HEK293 (cell line): Measurements from ENCODE around the gene KLK5.

Source experiments
- ZNF155 ChIP-seq: fragments of 450-650 bp; formaldehyde crosslinking; IDR thresholded peaks from 2 replicates; pipeline ENCODE4 v1.5.1; 2016; ENCODE audit warnings: missing biosample characterization, missing genetic modification characterization
- ZNF76 ChIP-seq: fragments of 450-650 bp; formaldehyde crosslinking; IDR thresholded peaks from 2 replicates; pipeline ENCODE4; 2016; ENCODE audit warnings: low read depth, missing biosample characterization, missing genetic modification characterization, borderline replicate concordance
- ZNF830 ChIP-seq: fragments of 450-650 bp; IDR thresholded peaks from 2 replicates; pipeline ENCODE4 v1.5.0; 2018; ENCODE audit warnings: missing biosample characterization, missing genetic modification characterization, low read depth, mild to moderate bottlenecking, moderate library complexity
- TF ChIP-seq, protein P1 (sequence below): fragments of 450-650 bp; formaldehyde crosslinking; IDR thresholded peaks from 2 replicates; pipeline ENCODE4 v1.5.1; 2016; ENCODE audit warnings: missing biosample characterization, missing genetic modification characterization
- TF ChIP-seq, protein P2 (sequence below): fragments of 450-650 bp; formaldehyde crosslinking; IDR thresholded peaks from 2 replicates; pipeline ENCODE4 v1.5.1; 2016; ENCODE audit warnings: missing biosample characterization, missing genetic modification characterization
- TF ChIP-seq, protein P3 (sequence below): fragments of 450-650 bp; formaldehyde crosslinking; conservative IDR thresholded peaks from 2 replicates; pipeline ENCODE4 v1.5.1; 2016; ENCODE audit warnings: low read depth, missing biosample characterization, missing genetic modification characterization

DNA sequence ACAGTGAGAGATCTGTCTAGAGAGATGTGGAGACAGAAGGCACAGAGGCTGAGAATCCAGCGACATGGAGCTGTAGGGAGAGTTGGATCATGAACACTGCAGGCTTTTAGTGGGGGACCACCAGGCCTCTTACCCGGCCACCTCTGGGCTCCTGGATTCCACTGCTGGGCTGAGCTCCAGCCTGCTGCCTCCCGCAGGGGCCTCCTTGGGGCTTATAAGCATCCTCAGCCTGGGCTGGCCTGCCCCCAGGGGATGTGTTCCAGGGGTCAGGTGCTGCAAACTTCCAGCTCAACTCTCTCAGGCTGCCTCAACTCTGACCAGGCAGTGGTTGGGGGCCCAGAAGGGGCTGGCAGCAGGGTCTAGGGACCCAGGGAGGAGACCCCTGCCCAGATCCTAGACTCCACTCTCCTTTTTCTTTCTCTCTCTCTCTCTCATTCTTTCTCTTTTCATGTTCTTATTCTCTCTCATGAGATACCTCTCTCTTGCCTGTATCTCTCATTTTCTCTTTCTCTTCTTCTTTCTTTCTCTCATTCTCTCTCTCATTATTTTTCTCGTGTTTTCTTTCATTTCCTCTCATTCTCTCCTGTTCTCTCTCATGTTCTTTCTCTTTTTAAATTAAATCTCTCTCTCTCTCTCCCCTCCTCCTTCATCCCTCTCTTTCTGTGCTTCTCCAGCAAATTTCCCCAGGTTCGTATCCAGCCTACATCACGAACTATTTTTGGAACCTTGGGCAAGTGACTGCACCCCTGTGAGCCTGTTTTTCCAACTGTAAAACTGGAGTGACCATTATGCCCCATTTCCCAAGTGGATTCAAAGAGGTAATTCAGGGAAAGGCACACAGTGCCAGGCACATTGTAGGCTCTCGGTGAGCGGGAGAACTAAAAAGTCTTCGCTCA is 41.4 kb downstream of the KLK5 start, which contains the start of gene KLK4:
- no peak for TF ChIP-seq ZNF155 (tag by site-specific recombination)
- TF ChIP-seq ZNF830 (tag by site-specific recombination), result no peak
- TF ChIP-seq, protein P1, sequence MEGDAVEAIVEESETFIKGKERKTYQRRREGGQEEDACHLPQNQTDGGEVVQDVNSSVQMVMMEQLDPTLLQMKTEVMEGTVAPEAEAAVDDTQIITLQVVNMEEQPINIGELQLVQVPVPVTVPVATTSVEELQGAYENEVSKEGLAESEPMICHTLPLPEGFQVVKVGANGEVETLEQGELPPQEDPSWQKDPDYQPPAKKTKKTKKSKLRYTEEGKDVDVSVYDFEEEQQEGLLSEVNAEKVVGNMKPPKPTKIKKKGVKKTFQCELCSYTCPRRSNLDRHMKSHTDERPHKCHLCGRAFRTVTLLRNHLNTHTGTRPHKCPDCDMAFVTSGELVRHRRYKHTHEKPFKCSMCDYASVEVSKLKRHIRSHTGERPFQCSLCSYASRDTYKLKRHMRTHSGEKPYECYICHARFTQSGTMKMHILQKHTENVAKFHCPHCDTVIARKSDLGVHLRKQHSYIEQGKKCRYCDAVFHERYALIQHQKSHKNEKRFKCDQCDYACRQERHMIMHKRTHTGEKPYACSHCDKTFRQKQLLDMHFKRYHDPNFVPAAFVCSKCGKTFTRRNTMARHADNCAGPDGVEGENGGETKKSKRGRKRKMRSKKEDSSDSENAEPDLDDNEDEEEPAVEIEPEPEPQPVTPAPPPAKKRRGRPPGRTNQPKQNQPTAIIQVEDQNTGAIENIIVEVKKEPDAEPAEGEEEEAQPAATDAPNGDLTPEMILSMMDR, result no peak
- TF ChIP-seq, protein P2, sequence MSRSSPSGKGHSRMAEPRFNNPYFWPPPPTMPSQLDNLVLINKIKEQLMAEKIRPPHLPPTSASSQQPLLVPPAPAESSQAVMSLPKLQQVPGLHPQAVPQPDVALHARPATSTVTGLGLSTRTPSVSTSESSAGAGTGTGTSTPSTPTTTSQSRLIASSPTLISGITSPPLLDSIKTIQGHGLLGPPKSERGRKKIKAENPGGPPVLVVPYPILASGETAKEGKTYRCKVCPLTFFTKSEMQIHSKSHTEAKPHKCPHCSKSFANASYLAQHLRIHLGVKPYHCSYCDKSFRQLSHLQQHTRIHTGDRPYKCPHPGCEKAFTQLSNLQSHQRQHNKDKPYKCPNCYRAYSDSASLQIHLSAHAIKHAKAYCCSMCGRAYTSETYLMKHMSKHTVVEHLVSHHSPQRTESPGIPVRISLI (tag by site-specific recombination), result no peak
- no peak for TF ChIP-seq ZNF76 (tag by site-specific recombination)
- TF ChIP-seq, protein P3, sequence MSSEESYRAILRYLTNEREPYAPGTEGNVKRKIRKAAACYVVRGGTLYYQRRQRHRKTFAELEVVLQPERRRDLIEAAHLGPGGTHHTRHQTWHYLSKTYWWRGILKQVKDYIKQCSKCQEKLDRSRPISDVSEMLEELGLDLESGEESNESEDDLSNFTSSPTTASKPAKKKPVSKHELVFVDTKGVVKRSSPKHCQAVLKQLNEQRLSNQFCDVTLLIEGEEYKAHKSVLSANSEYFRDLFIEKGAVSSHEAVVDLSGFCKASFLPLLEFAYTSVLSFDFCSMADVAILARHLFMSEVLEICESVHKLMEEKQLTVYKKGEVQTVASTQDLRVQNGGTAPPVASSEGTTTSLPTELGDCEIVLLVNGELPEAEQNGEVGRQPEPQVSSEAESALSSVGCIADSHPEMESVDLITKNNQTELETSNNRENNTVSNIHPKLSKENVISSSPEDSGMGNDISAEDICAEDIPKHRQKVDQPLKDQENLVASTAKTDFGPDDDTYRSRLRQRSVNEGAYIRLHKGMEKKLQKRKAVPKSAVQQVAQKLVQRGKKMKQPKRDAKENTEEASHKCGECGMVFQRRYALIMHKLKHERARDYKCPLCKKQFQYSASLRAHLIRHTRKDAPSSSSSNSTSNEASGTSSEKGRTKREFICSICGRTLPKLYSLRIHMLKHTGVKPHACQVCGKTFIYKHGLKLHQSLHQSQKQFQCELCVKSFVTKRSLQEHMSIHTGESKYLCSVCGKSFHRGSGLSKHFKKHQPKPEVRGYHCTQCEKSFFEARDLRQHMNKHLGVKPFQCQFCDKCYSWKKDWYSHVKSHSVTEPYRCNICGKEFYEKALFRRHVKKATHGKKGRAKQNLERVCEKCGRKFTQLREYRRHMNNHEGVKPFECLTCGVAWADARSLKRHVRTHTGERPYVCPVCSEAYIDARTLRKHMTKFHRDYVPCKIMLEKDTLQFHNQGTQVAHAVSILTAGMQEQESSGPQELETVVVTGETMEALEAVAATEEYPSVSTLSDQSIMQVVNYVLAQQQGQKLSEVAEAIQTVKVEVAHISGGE, result no peak
